AG09319 (cell line): ENCODE results near the gene LIN7A.
"Not testable (repeated sequence)": the region's sequence is repeated elsewhere in the genome, so short reads cannot be mapped to it uniquely, and the experiment has no call there.

Source experiments
- DNase-seq: peaks from one replicate; pipeline ENCODE4 v3.0.0-alpha.2; 2010; ENCODE audit warnings: low read depth; ENCODE audit errors: extremely low read depth
- TF ChIP-seq, protein P1 (sequence below): IDR thresholded peaks from 2 replicates; pipeline ENCODE4 v1.5.1; 2011; ENCODE audit warnings: low read depth, mild to moderate bottlenecking, inconsistent platforms, low read length, moderate library complexity

The LIN7A gene

DNA sequence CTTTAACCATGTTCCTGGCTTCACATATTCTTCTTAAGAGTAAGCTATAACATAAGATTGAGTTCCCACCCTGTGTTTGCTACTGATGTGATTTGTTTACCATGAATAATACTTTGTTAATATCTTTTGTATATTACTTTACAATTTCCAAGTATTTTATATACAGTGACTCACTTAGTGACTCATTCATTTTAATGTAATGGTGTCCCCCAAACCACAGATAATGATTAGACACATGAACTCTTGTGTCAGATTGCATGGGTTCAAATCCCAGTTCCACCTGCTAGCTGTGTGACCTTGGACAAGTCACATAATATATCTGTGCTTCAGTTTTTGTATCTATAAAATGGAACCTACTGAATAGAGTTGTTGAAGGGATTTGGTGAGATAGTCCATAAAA, 144.9 kb downstream of the LIN7A start:
- TF ChIP-seq, protein P1, sequence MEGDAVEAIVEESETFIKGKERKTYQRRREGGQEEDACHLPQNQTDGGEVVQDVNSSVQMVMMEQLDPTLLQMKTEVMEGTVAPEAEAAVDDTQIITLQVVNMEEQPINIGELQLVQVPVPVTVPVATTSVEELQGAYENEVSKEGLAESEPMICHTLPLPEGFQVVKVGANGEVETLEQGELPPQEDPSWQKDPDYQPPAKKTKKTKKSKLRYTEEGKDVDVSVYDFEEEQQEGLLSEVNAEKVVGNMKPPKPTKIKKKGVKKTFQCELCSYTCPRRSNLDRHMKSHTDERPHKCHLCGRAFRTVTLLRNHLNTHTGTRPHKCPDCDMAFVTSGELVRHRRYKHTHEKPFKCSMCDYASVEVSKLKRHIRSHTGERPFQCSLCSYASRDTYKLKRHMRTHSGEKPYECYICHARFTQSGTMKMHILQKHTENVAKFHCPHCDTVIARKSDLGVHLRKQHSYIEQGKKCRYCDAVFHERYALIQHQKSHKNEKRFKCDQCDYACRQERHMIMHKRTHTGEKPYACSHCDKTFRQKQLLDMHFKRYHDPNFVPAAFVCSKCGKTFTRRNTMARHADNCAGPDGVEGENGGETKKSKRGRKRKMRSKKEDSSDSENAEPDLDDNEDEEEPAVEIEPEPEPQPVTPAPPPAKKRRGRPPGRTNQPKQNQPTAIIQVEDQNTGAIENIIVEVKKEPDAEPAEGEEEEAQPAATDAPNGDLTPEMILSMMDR: no peak
- no peak for DNase-seq

DNA sequence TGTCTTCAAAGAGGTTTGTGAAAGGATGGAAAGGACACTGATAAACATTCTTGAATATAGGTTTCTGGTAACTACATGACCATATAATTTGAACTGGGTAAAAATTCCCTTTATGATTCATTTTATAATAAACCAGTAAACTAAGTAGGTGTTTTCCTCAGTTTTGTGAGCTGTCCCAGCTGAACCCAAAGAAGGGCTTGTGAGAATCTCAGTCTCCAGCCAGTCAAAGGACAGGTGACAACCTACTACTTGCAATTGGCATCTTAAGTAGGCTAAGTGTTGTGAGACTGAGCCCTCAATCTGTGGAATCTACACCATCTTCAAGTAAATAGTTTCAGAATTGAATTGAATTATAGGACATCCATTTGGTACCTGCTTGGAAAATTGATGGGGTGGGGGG, 145.9 kb downstream of the LIN7A start:
- TF ChIP-seq, protein P1: no peak
- no peak for DNase-seq

DNA sequence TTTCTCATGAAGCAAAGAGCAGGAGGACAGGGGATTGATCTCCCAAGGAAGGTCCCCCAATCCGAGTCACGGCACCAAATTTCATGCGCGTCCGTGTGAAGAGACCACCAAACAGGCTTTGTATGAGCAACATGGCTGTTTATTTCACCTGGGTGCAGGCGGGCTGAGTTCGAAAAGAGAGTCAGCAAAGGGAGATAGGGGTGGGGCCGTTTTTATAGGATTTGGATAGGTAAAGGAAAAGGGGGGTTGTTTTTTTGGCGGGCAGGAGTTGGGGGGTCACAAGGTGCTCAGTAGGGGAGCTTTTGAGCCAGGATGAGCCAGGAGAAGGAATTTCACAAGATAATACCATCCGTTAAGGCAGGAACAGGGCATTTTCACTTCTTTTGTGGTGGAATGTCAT, 149.3 kb downstream of the LIN7A start:
- not testable (repeated sequence) for DNase-seq

DNA sequence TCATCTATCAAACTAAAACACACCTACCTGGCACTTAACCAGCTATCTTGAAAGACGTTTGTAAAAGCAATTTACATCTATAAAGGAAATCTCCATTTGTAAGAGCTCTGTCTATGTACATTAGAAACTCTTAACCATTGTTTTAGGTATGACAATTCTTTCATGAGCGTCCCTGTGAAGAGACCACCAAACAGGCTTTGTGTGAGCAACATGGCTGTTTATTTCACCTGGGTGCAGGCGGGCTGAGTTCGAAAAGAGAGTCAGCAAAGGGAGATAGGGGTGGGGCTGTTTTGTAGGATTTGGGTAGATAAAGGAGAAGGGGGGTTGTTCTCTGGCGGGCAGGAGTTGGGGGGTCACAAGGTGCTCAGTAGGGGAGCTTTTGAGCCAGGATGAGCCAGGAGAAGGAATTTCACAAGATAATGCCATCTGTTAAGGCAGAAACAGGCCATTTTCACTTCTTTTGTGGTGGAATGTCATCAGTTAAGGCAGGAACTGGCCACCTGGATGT, 154.7 kb downstream of the LIN7A start:
- DNase-seq: not testable (repeated sequence)

DNA sequence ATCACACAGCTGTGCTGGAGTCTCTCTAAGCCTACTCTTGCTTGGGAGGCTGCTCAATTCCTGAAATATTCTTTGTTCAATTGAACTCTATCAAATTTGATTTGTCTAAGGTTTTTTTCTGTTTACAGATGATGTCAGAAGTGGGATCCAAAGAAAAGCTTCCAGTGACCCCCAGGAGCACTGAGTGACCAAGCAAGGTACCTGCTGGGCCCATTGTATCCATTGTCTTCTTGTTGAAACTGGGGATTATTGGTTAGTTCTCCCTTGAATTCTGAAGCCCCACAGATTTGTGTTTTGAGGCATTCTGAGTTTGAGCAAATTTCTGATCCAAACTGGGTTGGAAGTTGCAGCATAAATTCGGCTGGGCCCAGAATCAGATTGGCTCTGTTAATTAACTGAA, 156.4 kb downstream of the LIN7A start:
- DNase-seq: no peak
- TF ChIP-seq, protein P1: no peak

DNA sequence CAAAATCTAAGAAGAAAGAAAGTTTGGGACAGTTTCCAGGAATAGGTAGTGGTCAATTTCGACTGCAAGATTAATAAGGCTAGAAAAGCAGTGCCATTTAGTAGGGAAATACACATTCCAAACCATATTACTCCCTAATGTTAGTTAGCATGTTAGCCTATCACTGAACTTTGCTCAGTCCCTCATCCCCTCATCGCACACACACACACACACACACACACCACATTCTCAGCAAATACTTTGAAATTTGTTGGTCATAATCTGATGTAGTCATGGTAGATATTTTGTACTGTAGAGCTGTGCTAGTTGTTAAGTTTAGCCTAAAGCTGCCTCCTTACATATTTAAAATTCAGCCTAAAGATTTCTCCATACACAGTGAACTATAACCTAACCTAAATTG, 157.0 kb downstream of the LIN7A start:
- TF ChIP-seq, protein P1: no peak
- no peak for DNase-seq

DNA sequence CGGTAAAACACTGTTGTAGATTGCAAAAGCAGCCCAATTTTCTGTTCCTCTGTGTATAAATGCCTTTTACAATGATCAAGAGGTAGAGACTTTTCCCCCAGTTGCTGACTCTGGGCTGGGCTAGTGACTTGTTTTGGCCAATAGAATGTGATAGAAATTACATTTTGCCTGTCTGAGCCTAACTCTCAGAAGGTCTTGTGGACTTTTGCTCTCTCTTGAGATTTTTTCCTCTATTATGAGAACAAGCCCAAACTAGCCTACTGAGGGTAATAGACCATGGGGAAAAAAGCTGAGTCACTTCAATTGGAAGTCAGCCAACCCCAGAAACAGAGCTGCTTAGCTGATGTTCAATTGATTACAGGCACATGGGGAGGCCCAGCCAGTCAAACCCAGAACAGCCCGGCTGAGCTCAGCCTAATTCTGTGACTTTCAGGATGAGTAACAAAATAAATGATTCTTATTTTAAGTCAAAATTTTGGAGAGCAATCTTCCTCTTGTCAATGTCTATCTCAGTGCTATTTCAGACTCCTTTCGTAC, 159.7 kb downstream of the LIN7A start:
- DNase-seq: peak; percentile 94
- TF ChIP-seq, protein P1: no peak

DNA sequence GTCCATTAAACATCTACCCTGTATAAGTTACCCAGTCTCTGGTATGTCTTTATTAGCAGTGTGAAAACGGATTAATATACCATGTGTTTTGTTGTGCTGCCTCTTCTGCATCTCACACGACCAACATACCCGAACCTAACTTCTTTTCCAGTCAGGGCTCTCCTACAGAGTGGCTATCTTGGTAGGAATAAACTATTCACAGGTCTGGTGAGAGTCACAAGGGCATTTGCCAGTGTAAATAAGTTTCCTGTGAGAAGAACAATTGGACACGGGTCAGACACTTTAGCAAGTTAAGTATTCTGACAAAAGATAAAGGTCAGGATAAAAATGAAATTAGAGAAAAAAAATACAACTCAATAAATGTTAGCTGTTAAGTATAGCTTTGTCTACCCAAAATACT, 160.1 kb downstream of the LIN7A start:
- no peak for DNase-seq
- TF ChIP-seq, protein P1: no peak
